Endothelial cell (in vitro differentiated cells): ENCODE data around the gene VMAC. TPM values are rescaled to one million over a fixed set of nuclear protein-coding genes. Genes with fewer than 3 reads are reported as not detected.
A peak's percentile ranks its signal among the peaks of the same experiment; 100 is the strongest.

ENCODE experiments used
- DNase-seq: peaks from one replicate; pipeline ENCODE4 v3.0.0; 2021; ENCODE audit warnings: low spot score
- H3K27ac Mint-ChIP-seq: one replicate; pipeline ENCODE4 v1.8.0; 2021; ENCODE audit warnings: mixed read lengths, inconsistent platforms; ENCODE audit not compliant: unreplicated experiment
- H3K27me3 Mint-ChIP-seq: one replicate; pipeline ENCODE4 v1.8.0; 2021; ENCODE audit warnings: mild to moderate bottlenecking, moderate library complexity, mixed read lengths, inconsistent platforms; ENCODE audit not compliant: unreplicated experiment
- H3K36me3 Mint-ChIP-seq: one replicate; pipeline ENCODE4 v1.8.0; 2021; ENCODE audit warnings: mild to moderate bottlenecking, low read depth, mixed read lengths, inconsistent platforms; ENCODE audit not compliant: unreplicated experiment
- H3K4me1 Mint-ChIP-seq: one replicate; pipeline ENCODE4 v1.8.0; 2021; ENCODE audit warnings: mild to moderate bottlenecking, mixed read lengths, inconsistent platforms; ENCODE audit not compliant: unreplicated experiment
- H3K4me3 Mint-ChIP-seq: one replicate; pipeline ENCODE4 v1.8.0; 2021; ENCODE audit warnings: mild to moderate bottlenecking, mixed read lengths, inconsistent platforms; ENCODE audit not compliant: unreplicated experiment
- H3K9me3 Mint-ChIP-seq: one replicate; pipeline ENCODE4 v1.8.0; 2021; ENCODE audit warnings: mixed read lengths, inconsistent platforms; ENCODE audit not compliant: unreplicated experiment
- CTCF ChIP-seq: fragments of 200-600 bp; sonication (generic); IDR thresholded peaks from one replicate; pipeline ENCODE4 v1.5.0; 2021; ENCODE audit warnings: antibody characterized with exemption; ENCODE audit not compliant: unreplicated experiment
- total RNA-seq: library from RNA; stranded (reverse); fragmentation: NEBNext Ultra II Directional; extraction: Animal tissue kit (Norgen Biotek cat#: 25700); gene quantifications from one replicate; pipeline ENCODE4 v1.2.1, GENCODE V29; 2021; ENCODE audit not compliant: unreplicated experiment

Gene VMAC
- total RNA-seq, 1 donor from 2014 or later = 8.9 TPM

- DNase-seq = no peak
- Mint-ChIP-seq H3K4me1 (peaks cover 4% of the 10 kb centered on the region), H3K36me3 (peaks cover 23% of the 10 kb centered on the region), H3K27ac (no peak overlapping the region), H3K4me3 (no peak overlapping the region), H3K9me3 (no peaks in the 10 kb centered on the region), H3K27me3 (peaks cover 6% of the 10 kb centered on the region)
- TF ChIP-seq CTCF = no peak
These were observed 37.0 kb downstream of the VMAC start for GRCh38 chr19:5941673-5942072.

GRCh38 chr19:5943045-5943444 is 38.4 kb downstream of the VMAC start:
- Mint-ChIP-seq H3K9me3 (no peaks in the 10 kb centered on the region), H3K36me3 (peaks cover 15% of the 10 kb centered on the region), H3K4me1 (peaks cover 15% of the 10 kb centered on the region), H3K27ac (no peak overlapping the region), H3K4me3 (no peak overlapping the region), H3K27me3 (peaks cover 6% of the 10 kb centered on the region)
- TF ChIP-seq CTCF = no peak
- DNase-seq = no peak

GRCh38 chr19:5943623-5944022 is 39.0 kb downstream of the VMAC start:
- H3K4me1 Mint-ChIP-seq = peaks cover 18% of the 10 kb centered on the region

GRCh38 chr19:5947435-5947834 is 42.8 kb downstream of the VMAC start:
- H3K27me3 Mint-ChIP-seq = peaks cover 7% of the 10 kb centered on the region
- H3K27ac Mint-ChIP-seq = peak overlapping the region; percentile 84
- peak overlapping the region; percentile 18 for H3K4me3 Mint-ChIP-seq
- no peak for DNase-seq
- no peaks in the 10 kb centered on the region for H3K9me3 Mint-ChIP-seq
- no peak for TF ChIP-seq CTCF
- H3K4me1 Mint-ChIP-seq = peaks cover 55% of the 10 kb centered on the region
- peaks cover 19% of the 10 kb centered on the region for H3K36me3 Mint-ChIP-seq

More at GRCh38 chr19:5943623-5944022, 39.0 kb downstream of the VMAC start:
- peaks cover 16% of the 10 kb centered on the region for H3K36me3 Mint-ChIP-seq
- no peak for TF ChIP-seq CTCF
- H3K27me3 Mint-ChIP-seq = peaks cover 6% of the 10 kb centered on the region
- no peak overlapping the region for H3K27ac Mint-ChIP-seq
- H3K9me3 Mint-ChIP-seq = no peaks in the 10 kb centered on the region
- no peak overlapping the region for H3K4me3 Mint-ChIP-seq
- DNase-seq = no peak

GRCh38 chr19:5948752-5949564 is 44.3 kb downstream of the VMAC start:
- Mint-ChIP-seq H3K4me3 (no peak overlapping the region), H3K4me1 (peaks cover 70% of the 10 kb centered on the region), H3K27me3 (peaks cover 10% of the 10 kb centered on the region), H3K27ac (peak overlapping the region; percentile 63), H3K36me3 (peaks cover 19% of the 10 kb centered on the region), H3K9me3 (no peaks in the 10 kb centered on the region)
- DNase-seq = no peak
- TF ChIP-seq CTCF = no peak
